Esophagus squamous epithelium (tissue), 4 donors: ENCODE results near the gene ECI1.

Experiments
- CTCF ChIP-seq, 6 experiments: fragments of 450-650 bp in 4 of 6; fragments of 200-600 bp in 2 of 6; sonication (generic) in 2 of 6; IDR thresholded peaks; one replicate each; pipeline ENCODE4 v1.5.1; 2016 to 2019; ENCODE audit warnings: antibody characterized with exemption in 6 of 6, mild to moderate bottlenecking in 4 of 6, moderate library complexity in 4 of 6
- POLR2A ChIP-seq, 4 donors: fragments of 450-650 bp; IDR thresholded peaks; one replicate each; pipeline ENCODE4 v1.6.1; 2017; ENCODE audit warnings: antibody characterized with exemption in 4 of 4, mild to moderate bottlenecking in 4 of 4, moderate library complexity in 3 of 4

GRCh38 chr16:2278956-2279800, 27.8 kb upstream of the ECI1 start:
- TF ChIP-seq CTCF (IDR thresholded peaks at IDR 0.05) (no peak), POLR2A (IDR thresholded peaks at IDR 0.05) (no peak)
